ENCODE data around the gene GMDS. TPM values are rescaled to one million over a fixed set of nuclear protein-coding genes. Genes with fewer than 3 reads are reported as not detected.

GMDS gene
- polyA plus RNA-seq, 1 donor = 60.1 TPM

GRCh38 chr6:1652842-1653241, 592.6 kb downstream of the GMDS start:
- no peak for DNase-seq

GRCh38 chr6:1651362-1651761, 594.0 kb downstream of the GMDS start:
- no peak for DNase-seq

GRCh38 chr6:1645466-1646185, 599.8 kb downstream of the GMDS start:
- DNase-seq = no peak

- DNase-seq = no peak
Observed at GRCh38 chr6:1644516-1645060, 600.8 kb downstream of the GMDS start.

- DNase-seq = no peak
Observed at GRCh38 chr6:1643830-1644445, 601.5 kb downstream of the GMDS start.

GRCh38 chr6:1643111-1643510, 602.3 kb downstream of the GMDS start:
- no peak for DNase-seq

GRCh38 chr6:1641343-1641885, 604.0 kb downstream of the GMDS start:
- DNase-seq = no peak

- no peak for DNase-seq
Observed at GRCh38 chr6:1640476-1640875, 604.9 kb downstream of the GMDS start.

- no peak for DNase-seq
Observed at GRCh38 chr6:1639430-1639829, 606.0 kb downstream of the GMDS start.

- DNase-seq = no peak
Observed at GRCh38 chr6:1636971-1637871, 608.2 kb downstream of the GMDS start.

- DNase-seq = no peak
Observed at GRCh38 chr6:1636272-1636825, 609.1 kb downstream of the GMDS start.

- DNase-seq = no peak
Observed at GRCh38 chr6:1635305-1636010, 609.9 kb downstream of the GMDS start.

- no peak for DNase-seq
Observed at GRCh38 chr6:1634081-1634480, 611.3 kb downstream of the GMDS start.

GRCh38 chr6:1633366-1634021, 611.9 kb downstream of the GMDS start:
- DNase-seq = no peak

GRCh38 chr6:1631251-1631650, 614.2 kb downstream of the GMDS start:
- no peak for DNase-seq

GRCh38 chr6:1630771-1631217, 614.6 kb downstream of the GMDS start:
- DNase-seq = no peak

- no peak for DNase-seq
Observed at GRCh38 chr6:1630212-1630770, 615.1 kb downstream of the GMDS start.

- DNase-seq = no peak
Observed at GRCh38 chr6:1629316-1629715, 616.1 kb downstream of the GMDS start.

GRCh38 chr6:1627827-1628560, 617.4 kb downstream of the GMDS start:
- DNase-seq = no peak

- no peak for DNase-seq
Observed at GRCh38 chr6:1626481-1626880, 618.9 kb downstream of the GMDS start.

Data from left kidney (tissue), 2 donors.